ENCODE measurements around the gene MGAM2.

The MGAM2 gene

GRCh38 chr7:142085428-142085827 is 26.1 kb upstream of the MGAM2 start:
- intact Hi-C loops (cut with DNase I; ENCODE audit: low total_unique reads): loop anchor here (2.0 kb wide), 1 partner anchor 25 kb away; no protein-coding TSS in a partner anchor
- DNase-seq: no peak
- no peak for TF ChIP-seq CTCF (IDR thresholded peaks at IDR 0.05)

DNA sequence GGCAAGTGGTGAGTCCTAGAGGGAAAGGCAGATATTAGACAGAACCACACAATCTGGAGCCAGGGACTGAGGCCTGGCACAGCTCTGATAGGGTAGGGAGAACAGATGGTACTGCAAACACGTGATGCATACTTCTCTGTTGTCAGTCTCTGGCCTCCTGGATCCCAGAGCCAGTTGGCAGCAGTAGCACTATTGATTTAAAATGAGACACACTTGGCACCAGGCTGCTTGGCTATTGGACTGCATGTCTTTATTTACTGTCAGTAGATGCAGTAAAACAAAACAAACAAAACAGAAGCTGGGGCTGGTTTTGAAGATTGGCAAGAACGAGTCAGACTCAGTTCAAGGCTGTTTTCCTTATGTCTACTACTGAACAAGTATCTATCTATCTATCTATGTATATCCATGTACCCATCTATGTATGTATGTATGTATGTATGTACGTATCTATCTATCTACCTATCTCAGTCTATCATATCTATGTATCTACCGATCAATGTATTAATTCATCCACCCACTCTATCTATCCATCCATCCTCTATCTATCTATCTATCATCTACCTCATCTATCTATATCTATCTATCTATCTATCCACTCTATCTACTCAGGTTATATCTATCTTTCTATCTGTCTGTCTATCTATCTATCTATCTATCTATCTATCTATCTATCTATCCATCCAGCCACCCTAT is 23.4 kb upstream of the MGAM2 start:
- Histone ChIP-seq H3K27ac (no peak overlapping the region), H3K27me3 (no peaks in the 10 kb centered on the region), H3K4me1 (no peaks in the 10 kb centered on the region), H3K36me3 (no peaks in the 10 kb centered on the region), H3K9me3 (no peaks in the 10 kb centered on the region), H3K4me3 (no peak overlapping the region)
- TF ChIP-seq CTCF (IDR thresholded peaks at IDR 0.05): no peak
- no peak for DNase-seq
- intact Hi-C loops (cut with DNase I; ENCODE audit: low total_unique reads): no loop called here

More at GRCh38 chr7:142085428-142085827, 26.1 kb upstream of the MGAM2 start:
- Histone ChIP-seq H3K27me3 (no peaks in the 10 kb centered on the region), H3K9me3 (no peaks in the 10 kb centered on the region), H3K36me3 (no peaks in the 10 kb centered on the region), H3K4me3 (no peak overlapping the region), H3K4me1 (no peaks in the 10 kb centered on the region), H3K27ac (no peak overlapping the region)

DNA sequence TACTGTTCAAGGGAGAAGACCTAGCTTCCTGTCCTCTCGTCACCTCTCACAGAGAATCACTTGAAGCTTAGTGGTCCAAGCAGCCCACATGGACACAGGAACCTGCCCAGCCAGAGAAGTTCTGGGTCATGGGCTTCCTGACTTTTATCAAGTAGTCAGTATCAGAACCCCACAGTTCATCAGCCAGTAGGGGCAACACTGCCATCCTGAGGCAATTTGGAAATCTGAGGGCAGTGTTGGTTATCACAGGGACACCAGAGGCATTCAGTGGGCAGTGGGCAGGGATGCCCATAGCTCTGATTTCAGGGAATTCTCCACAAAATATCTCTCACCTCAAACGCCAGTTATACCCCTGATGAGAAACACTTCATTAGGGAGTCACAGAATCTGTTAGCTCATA is 22.5 kb upstream of the MGAM2 start:
- Histone ChIP-seq H3K4me3 (no peak overlapping the region), H3K27me3 (no peaks in the 10 kb centered on the region), H3K4me1 (no peaks in the 10 kb centered on the region), H3K9me3 (no peaks in the 10 kb centered on the region), H3K27ac (no peak overlapping the region), H3K36me3 (no peaks in the 10 kb centered on the region)
- no peak for DNase-seq
- intact Hi-C loops (cut with DNase I; ENCODE audit: low total_unique reads): no loop called here
- TF ChIP-seq CTCF (IDR thresholded peaks at IDR 0.05): no peak

- Histone ChIP-seq H3K4me3 (no peak overlapping the region), H3K27ac (no peak overlapping the region), H3K9me3 (no peaks in the 10 kb centered on the region), H3K36me3 (no peaks in the 10 kb centered on the region), H3K4me1 (no peaks in the 10 kb centered on the region), H3K27me3 (no peaks in the 10 kb centered on the region)
- TF ChIP-seq CTCF (IDR thresholded peaks at IDR 0.05): no peak
- intact Hi-C loops (cut with DNase I; ENCODE audit: low total_unique reads): no loop called here
- DNase-seq: no peak
Observed at GRCh38 chr7:142091961-142092360, 19.6 kb upstream of the MGAM2 start.

DNA sequence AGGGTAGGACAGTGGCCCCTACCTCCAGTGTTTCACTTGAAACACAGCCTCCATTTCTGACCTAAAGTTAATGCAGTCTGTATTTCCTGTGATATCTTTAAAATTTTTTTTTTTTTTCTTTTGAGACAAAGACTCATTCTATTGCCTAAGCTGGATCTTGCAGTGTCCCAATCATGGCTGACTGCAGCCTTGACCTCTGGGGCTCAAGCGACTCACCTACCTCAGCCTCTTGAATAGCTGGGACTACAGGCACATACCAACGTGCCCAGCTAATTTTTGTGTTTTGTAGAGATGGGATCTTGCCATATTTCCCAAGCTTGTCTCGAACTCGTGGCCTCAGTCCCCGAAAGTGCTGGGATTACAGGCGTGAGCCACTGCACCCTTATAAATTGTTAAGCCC is 16.7 kb upstream of the MGAM2 start:
- no peaks in the 10 kb centered on the region for H3K27me3 ChIP-seq
- no peak for DNase-seq
- no peak overlapping the region for H3K4me3 ChIP-seq
- TF ChIP-seq CTCF (IDR thresholded peaks at IDR 0.05): no peak
- intact Hi-C loops (cut with DNase I; ENCODE audit: low total_unique reads): no loop called here
- H3K4me1 ChIP-seq: no peaks in the 10 kb centered on the region
- H3K36me3 ChIP-seq: no peaks in the 10 kb centered on the region
- no peaks in the 10 kb centered on the region for H3K9me3 ChIP-seq
- no peak overlapping the region for H3K27ac ChIP-seq

- H3K27me3 ChIP-seq: no peaks in the 10 kb centered on the region
Observed at GRCh38 chr7:142097571-142097970, 13.9 kb upstream of the MGAM2 start.

More at GRCh38 chr7:142097571-142097970, 13.9 kb upstream of the MGAM2 start:
- DNase-seq: no peak
- H3K9me3 ChIP-seq: no peaks in the 10 kb centered on the region
- H3K27ac ChIP-seq: no peak overlapping the region
- H3K4me3 ChIP-seq: no peak overlapping the region
- no peaks in the 10 kb centered on the region for H3K36me3 ChIP-seq
- no peak for TF ChIP-seq CTCF (IDR thresholded peaks at IDR 0.05)
- no peaks in the 10 kb centered on the region for H3K4me1 ChIP-seq
- intact Hi-C loops (cut with DNase I; ENCODE audit: low total_unique reads): no loop called here
